Fibroblast of the aortic adventitia (primary cell): Measurements from ENCODE around the gene KCNJ6. TPM values are rescaled to one million over a fixed set of nuclear protein-coding genes. Genes with fewer than 3 reads are reported as not detected.

Experiments used
- DNase-seq: peaks from one replicate; pipeline ENCODE4 v3.0.0-alpha.2; 2010; ENCODE audit warnings: low read depth
- H3K4me3 ChIP-seq: 2 replicates; pipeline ENCODE4 v1.5.1; 2011; ENCODE audit warnings: low read depth, mild to moderate bottlenecking, control low read depth, low read length, moderate library complexity
- total RNA-seq: library from RNA; depleted of rRNA; stranded (reverse); fragments of >200 nt; gene quantifications from 2 replicates; pipeline ENCODE4 v1.2.3, GENCODE V29; 2012; ENCODE audit warnings: low replicate concordance
- TF ChIP-seq, protein P1 (sequence below): IDR thresholded peaks from 2 replicates; pipeline ENCODE4 v1.5.1; 2011; ENCODE audit warnings: mild to moderate bottlenecking, low read length, control low read depth, inconsistent platforms; ENCODE audit not compliant: insufficient read depth

KCNJ6 gene
- under 0.01 TPM in 1 of 2 replicates, not detected in the other for total RNA-seq

DNA sequence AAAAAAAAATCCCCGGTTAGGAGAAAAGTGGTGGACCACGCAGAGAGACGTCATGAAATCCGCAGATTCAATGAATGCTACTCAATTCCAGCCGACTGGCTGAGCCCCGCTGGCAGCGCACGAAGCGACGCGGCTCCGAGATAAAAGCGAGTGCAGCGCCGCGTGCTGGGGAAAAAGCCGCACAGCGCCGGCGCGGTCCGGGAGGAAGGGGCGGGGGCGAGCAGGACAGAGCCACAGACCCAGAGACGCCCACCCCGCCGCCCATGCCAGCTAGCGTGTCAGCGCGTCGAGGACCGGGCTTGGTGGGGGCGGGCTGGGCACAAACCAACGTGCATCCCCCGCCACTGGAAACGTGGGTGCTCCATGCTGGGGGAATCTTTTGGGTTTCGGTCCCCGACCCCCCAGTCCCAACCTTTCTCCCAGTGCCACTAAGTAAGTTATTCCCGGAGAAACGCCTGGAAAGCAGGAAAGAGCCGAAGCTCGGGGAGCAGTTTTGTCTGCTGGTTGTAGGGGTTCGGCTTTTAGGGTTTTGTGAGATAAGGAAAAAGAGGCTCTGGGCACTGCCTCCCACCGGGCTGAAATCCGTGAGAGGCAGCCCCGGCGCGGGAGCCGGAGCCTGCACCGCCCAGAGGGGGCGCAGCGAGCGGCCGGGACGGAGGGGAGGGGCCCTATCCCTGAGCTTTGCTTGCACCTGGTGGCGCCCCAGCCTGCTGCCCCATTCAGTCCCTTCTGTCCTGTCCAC, at the start of gene KCNJ6:
Gene KCNJ6, minus strand, starts transcription at position 148 of the 742 bp plus-strand sequence. CDS start 75,775 bp downstream, outside the sequence.
- DNase-seq = peak; percentile 25
- no peak within 1 kb of the TSS for H3K4me3 ChIP-seq
- TF ChIP-seq, protein P1, sequence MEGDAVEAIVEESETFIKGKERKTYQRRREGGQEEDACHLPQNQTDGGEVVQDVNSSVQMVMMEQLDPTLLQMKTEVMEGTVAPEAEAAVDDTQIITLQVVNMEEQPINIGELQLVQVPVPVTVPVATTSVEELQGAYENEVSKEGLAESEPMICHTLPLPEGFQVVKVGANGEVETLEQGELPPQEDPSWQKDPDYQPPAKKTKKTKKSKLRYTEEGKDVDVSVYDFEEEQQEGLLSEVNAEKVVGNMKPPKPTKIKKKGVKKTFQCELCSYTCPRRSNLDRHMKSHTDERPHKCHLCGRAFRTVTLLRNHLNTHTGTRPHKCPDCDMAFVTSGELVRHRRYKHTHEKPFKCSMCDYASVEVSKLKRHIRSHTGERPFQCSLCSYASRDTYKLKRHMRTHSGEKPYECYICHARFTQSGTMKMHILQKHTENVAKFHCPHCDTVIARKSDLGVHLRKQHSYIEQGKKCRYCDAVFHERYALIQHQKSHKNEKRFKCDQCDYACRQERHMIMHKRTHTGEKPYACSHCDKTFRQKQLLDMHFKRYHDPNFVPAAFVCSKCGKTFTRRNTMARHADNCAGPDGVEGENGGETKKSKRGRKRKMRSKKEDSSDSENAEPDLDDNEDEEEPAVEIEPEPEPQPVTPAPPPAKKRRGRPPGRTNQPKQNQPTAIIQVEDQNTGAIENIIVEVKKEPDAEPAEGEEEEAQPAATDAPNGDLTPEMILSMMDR = peak; percentile 49

GRCh38 chr21:37965088-37965805, 49.0 kb upstream of the KCNJ6 start:
- no peak for DNase-seq
- TF ChIP-seq, protein P1 = no peak

DNA sequence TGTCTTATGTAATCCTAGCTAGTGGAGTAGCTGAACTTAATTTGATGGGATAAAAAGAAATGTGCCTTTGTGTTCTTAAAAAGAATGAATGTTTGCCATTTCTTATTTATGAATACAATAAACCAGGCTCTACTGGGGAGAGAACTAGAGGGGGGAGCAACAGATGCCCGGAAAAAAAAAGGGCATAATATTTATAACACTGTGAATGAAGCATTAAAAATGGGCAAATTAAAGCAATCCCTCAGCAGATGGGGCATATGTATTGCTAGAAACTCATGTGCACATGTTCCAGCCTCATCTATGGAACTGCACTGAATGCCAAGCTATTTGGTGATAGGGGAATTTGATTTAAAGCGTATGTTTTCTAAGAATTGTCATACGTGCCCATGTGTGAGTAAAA, 42.3 kb upstream of the KCNJ6 start:
- DNase-seq = no peak
- TF ChIP-seq, protein P1 = no peak
- no peak overlapping the region for H3K4me3 ChIP-seq

More at GRCh38 chr21:37965088-37965805, 49.0 kb upstream of the KCNJ6 start:
- no peak overlapping the region for H3K4me3 ChIP-seq

DNA sequence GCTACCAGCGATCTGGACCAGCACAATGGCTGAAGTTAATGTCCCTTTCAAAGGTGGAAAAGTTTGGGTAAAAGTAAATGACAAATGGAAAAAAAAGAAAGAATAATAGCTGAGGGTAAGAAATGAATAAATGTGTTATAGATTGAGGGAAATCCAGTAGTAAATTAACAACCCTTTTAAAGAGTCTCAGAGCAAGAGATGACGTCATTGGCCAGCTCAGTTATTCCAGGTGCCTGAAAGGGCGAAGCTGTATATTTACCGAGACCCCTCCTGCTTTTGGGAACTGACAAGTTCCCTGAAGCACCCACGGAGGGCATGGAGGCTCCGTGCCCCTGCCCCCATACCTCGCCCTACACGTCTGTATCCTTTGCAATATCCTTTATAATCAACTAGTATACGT, 40.5 kb upstream of the KCNJ6 start:
- H3K4me3 ChIP-seq = no peak overlapping the region
- no peak for DNase-seq
- TF ChIP-seq, protein P1 = no peak

DNA sequence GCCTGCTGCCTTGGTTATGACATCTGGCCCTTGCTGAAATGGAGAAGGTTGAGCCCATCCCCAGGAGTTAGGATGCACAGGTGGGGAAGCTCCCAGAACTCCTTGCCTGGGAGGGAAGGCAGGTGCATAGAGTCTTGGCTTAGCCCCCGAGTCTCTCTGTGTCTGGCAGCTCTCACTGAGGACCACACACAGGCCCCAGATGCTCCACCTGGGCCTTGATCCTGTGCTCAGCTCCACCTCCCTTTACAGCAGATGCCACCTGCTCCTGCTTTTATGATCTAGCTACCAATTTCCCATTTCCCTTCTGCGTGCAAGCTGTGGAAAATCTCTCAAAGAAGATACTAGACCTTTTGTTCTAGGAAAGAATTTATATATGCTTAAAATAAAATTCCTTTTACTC, 28.8 kb upstream of the KCNJ6 start:
- TF ChIP-seq, protein P1 = no peak
- no peak for DNase-seq
- H3K4me3 ChIP-seq = no peak overlapping the region

DNA sequence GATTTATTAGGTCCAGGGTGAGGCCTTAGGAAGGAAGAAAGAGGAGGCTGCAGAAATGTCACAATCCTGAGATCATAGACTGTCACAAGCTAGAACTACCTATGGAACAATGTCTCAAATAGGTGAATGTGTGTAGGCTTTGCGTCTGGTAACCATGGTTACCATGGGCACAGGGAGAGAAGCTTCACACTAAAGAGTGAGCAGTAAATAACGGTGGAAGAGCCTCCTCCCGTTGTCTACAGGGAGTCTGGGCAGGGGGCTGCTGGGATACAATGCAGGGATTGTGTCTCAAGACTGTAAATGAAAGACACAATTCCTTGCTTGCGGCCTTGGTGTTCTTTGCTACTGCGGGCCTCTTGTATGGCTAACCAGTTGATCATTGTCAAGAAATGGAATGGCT, 28.2 kb upstream of the KCNJ6 start:
- TF ChIP-seq, protein P1 = no peak
- DNase-seq = no peak

More for the DNA sequence above, 28.2 kb upstream of the KCNJ6 start:
- no peak overlapping the region for H3K4me3 ChIP-seq
